Coronary artery (tissue), 2 donors: ENCODE data around the gene ABCA10.
"Not testable (repeated sequence)": the region's sequence is repeated elsewhere in the genome, so short reads cannot be mapped to it uniquely, and the experiment has no call there.

Source experiments
- DNase-seq: peaks from one replicate; pipeline ENCODE4 v3.0.0-alpha.2; 2017; ENCODE audit warnings: low spot score
- H3K27ac ChIP-seq, 2 donors: fragments of 200-600 bp; sonication (generic); one replicate each; pipeline ENCODE4 v1.5.1; 2016 to 2019
- H3K4me3 ChIP-seq: fragments of 200-600 bp; sonication (generic); 2 replicates; pipeline ENCODE4 v1.5.1; 2016; ENCODE audit warnings: mild to moderate bottlenecking, moderate library complexity
- CTCF ChIP-seq: fragments of 200-600 bp; sonication (generic); IDR thresholded peaks from one replicate; pipeline ENCODE4 v1.5.1; 2019; ENCODE audit warnings: antibody characterized with exemption

ABCA10 gene

GRCh38 chr17:69213059-69213813 lies 15.4 kb downstream of the ABCA10 start:
- no peak overlapping the region for H3K4me3 ChIP-seq
- no peak for TF ChIP-seq CTCF
- no peak overlapping the region for H3K27ac ChIP-seq
- no peak for DNase-seq

- TF ChIP-seq CTCF, result no peak
- no peak for DNase-seq
- H3K4me3 ChIP-seq, result no peak overlapping the region
- no peak overlapping the region for H3K27ac ChIP-seq
Measured at GRCh38 chr17:69208640-69209039, 20.0 kb downstream of the ABCA10 start.

GRCh38 chr17:69207151-69207550 lies 21.5 kb downstream of the ABCA10 start:
- no peak for TF ChIP-seq CTCF
- H3K4me3 ChIP-seq, result no peak overlapping the region
- H3K27ac ChIP-seq, result no peak overlapping the region
- no peak for DNase-seq

GRCh38 chr17:69198238-69198637 lies 30.4 kb downstream of the ABCA10 start:
- H3K4me3 ChIP-seq, result no peak overlapping the region
- H3K27ac ChIP-seq, result no peak overlapping the region
- no peak for TF ChIP-seq CTCF
- DNase-seq, result no peak

- not testable (repeated sequence) for H3K4me3 ChIP-seq, H3K27ac ChIP-seq, DNase-seq
Measured at GRCh38 chr17:69196105-69196653, 32.4 kb downstream of the ABCA10 start.

- TF ChIP-seq CTCF, result no peak
- Histone ChIP-seq H3K27ac (no peak overlapping the region), H3K4me3 (no peak overlapping the region)
- DNase-seq, result no peak
Measured at GRCh38 chr17:69192754-69193153, 35.9 kb downstream of the ABCA10 start.

- H3K4me3 ChIP-seq, result no peak overlapping the region
- DNase-seq, result no peak
- no peak for TF ChIP-seq CTCF
- no peak overlapping the region for H3K27ac ChIP-seq
Measured at GRCh38 chr17:69188796-69189195, 39.8 kb downstream of the ABCA10 start.
